ENCODE data around the gene ACAA1.

ACAA1 gene

DNA sequence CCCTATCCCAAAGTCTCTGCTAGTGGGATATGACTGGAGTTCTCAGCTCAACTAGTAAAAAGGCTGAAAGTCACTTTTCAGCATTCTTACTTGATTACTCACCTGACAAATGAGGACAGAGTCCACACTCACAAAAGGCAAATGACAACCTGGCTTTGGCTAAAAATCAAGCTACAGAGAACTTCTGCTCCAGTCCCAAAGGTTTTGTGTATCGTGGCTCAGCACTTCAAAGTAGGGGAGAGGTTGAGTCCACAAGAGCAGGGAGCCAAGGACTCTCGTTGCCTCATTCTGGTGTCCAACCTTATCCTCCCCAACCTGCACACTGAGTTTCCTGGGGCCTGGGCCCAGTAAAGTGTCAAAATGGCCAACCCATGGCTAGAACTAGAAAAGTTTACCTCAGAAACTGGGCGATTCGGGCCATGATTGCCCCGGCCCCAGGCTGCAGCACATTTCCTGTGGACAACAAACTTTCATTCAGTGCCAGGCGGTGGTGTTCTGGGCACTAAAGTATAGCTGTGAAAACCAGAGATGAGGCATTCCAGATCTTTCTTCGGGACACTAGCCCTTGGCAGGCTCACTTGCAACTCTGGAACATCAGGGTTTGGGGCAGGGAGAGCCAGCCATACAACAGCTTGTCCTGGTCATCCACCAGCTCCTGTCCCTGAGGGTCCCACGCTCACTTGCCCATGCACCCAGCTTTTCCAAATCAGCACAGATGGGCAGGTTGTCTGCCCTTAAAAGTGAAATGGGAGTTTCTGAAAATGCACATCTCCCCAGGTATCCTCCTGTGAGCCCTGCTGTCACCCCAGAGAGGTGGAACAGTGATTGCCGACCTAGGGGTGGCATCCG is 3.1 kb downstream of the ACAA1 start:
- no peak overlapping the region for H3K4me3 ChIP-seq (ENCODE audit: low read length)
- TF ChIP-seq ZNF274 (IDR thresholded peaks at IDR 0.05; ENCODE audit: low read depth, low read length) = no peak

DNA sequence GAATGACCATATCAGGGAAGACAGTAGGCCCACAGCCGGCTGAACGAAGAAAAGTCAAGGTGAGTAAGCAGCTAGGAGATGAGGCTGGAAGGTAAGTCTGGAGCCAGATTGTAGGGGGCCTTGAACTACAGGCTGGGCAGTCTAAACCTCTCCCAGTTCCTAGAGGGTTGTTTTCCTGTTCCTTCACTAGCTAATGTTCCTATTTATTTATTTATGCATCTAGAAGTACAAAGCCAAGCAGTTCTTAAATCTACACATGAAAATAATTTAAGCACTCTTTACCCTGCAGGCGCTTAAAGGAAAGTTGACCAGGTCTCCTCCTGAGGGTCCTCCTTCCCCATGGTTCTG is 3.7 kb downstream of the ACAA1 start:
- no peak overlapping the region for H3K4me3 ChIP-seq (ENCODE audit: low read length)
- no peak for TF ChIP-seq ZNF274 (IDR thresholded peaks at IDR 0.05; ENCODE audit: low read depth, low read length)

DNA sequence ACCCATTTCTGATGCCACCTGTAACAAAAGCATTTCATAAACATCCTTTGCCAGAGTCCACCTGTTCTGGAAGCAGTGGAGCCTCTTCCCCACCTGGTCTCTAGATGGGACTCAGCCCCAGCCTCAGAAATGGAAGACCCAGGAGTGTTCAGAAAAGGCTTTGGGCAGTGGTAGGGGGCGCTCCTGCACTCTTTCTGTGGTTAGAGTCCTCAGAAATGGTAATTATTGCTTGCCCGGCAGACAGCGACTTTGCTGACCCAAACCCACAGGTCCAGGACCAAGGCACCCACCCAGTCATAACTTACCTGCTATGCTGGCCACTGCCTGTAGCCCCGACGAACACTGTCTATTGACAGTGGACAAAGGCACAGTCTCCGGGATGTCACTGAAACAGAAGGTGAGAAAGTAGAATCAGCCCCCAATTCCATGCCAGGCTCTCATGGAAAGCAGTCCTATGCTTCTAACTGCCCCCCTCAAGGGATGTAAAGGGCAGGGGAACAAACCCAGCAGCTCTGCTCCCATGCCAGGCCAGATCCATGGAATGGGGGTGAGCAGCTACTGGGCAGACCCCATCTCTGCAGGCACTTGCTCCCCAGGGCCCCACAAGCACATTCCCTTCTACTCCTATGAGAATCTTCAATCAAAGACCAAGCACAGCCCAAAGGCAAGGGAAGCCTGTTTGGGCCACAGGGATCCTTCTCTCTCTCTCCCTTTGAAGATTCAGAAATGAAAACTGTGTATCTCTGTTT is 5.1 kb downstream of the ACAA1 start:
- TF ChIP-seq ZNF274 (IDR thresholded peaks at IDR 0.05; ENCODE audit: low read depth, low read length) = no peak
- H3K4me3 ChIP-seq (ENCODE audit: low read length) = no peak overlapping the region

DNA sequence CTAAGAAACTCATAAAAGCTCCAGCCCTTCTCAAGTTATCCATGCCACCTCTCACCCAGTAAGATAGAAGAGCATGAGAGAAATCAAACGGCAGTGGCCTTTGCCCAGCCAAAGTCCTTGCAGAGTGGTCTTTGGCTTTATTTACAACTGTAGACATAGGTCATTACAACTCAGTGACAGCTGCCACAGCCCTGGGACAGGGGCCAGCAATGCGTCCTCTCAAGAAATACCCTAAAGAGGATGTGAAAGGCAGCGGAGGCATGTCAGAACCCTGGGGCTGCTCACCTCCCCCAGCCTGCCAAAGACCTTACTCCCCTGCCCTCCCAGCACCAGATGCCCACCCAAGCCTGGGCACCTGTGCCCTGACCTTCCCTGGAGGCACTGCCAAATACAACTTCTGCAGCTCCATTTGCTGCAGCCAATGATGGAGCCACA is 6.3 kb downstream of the ACAA1 start:
- no peak for TF ChIP-seq ZNF274 (IDR thresholded peaks at IDR 0.05; ENCODE audit: low read depth, low read length)

DNA sequence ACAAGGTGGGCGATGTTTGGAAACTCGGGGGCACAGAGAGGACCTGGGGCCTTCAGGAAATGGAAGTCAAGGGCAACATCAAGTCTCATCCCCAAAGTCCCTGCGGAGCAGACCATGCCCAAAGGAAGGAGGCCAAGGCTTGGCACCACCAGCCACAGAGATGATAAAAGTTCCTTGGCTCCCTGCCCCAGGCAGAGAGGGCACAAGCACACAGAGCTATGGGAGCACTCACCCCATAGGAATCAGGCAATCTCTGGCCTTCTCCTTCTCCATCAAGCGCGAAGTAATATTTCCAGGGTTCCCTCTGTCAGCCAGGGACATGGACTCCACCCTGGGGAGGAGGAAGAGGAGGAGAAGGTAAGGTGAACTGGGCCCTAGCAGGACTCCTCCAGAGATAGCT is 7.9 kb downstream of the ACAA1 start:
- TF ChIP-seq ZNF274 (IDR thresholded peaks at IDR 0.05; ENCODE audit: low read depth, low read length) = no peak
- no peak overlapping the region for H3K4me3 ChIP-seq (ENCODE audit: low read length)

More for the DNA sequence above, 6.3 kb downstream of the ACAA1 start:
- no peak overlapping the region for H3K4me3 ChIP-seq (ENCODE audit: low read length)

DNA sequence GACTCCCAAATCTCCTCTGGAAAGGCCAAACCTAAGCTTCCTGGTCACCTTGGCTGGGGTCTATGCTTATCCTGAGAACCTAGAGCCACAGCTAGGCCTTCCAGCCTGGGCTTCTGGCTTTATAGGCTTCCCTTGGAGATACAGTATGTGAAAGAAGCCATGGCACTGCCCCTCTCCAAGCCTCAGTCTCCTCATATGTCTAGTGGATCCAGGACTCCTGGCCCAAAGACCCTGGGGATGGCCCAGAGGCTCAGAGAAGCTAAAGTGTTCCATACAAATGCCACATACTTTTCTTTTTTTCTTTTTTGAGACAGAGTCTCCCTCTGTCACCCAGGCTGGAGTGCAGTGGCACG is 8.6 kb downstream of the ACAA1 start:
- H3K4me3 ChIP-seq (ENCODE audit: low read length) = no peak overlapping the region
- no peak for TF ChIP-seq ZNF274 (IDR thresholded peaks at IDR 0.05; ENCODE audit: low read depth, low read length)

DNA sequence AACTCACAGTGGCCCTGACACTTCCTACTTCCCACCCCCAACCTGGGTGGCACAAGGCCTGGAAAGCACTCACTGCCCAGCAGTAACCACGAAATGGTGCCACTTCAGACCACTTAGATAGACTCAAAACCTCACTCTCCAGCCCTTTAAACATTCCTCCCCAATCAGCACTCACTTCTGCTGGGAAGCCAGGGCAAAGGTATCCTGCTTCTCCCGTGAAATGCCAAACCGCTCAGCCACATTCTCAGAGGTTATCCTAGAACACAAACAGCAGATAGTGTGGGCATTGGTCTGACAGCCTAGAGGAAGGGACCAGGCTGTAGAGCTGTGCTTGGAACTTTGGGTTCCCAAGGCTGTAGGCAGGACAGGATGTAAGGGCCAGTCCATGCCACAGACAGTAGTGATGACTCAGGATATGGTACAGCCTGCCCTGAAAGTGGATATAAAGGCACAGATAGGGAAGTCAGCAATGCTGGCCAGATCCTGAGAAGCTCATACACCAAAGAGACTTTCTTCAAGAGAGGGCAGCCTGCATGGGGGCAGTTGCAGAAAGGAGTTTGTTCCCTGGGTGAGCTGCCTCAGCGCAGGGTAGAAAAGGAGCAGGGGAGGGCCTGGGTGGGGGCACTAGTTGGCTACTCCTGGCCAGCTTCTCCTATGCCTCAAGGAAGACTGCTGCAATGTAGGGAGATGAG is 9.2 kb downstream of the ACAA1 start:
- no peak overlapping the region for H3K4me3 ChIP-seq (ENCODE audit: low read length)
- no peak for TF ChIP-seq ZNF274 (IDR thresholded peaks at IDR 0.05; ENCODE audit: low read depth, low read length)

DNA sequence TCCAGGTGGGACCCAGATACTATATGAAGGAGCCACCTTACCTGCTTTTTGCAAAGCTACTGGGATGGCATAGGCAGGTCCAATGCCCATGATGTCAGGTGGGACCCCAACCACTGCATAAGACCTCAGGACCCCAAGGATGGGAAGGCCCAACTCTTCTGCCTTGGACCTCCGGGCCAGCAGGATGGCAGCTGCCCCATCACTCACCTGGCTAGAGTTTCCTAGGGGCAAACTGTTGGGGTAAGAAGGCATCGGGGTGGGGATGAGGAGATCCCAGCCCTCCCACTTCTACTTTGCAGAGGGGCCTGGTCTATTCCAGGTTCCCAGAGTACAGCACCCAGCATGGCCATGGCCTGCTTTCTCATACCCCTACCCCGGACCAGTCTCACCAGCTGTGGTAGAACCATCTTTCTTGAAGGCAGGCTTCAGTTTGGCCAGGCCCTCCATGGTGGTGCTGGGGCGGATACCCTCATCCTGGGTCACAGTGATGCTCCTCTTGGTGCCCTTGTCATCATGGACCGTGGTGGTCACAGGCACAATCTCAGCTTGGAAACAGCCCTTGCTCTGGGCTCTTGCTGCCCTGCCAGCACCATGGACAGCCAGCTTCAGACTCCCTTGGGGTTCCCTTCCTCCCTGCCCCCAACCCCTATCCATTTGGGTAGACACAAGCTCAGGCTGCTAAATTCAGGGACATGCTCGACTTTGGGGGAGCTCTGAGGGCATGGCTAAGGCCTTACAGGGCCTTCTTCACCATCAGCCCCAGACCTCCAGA is 10.6 kb downstream of the ACAA1 start:
- H3K4me3 ChIP-seq (ENCODE audit: low read length) = no peak overlapping the region
- TF ChIP-seq ZNF274 (IDR thresholded peaks at IDR 0.05; ENCODE audit: low read depth, low read length) = no peak

DNA sequence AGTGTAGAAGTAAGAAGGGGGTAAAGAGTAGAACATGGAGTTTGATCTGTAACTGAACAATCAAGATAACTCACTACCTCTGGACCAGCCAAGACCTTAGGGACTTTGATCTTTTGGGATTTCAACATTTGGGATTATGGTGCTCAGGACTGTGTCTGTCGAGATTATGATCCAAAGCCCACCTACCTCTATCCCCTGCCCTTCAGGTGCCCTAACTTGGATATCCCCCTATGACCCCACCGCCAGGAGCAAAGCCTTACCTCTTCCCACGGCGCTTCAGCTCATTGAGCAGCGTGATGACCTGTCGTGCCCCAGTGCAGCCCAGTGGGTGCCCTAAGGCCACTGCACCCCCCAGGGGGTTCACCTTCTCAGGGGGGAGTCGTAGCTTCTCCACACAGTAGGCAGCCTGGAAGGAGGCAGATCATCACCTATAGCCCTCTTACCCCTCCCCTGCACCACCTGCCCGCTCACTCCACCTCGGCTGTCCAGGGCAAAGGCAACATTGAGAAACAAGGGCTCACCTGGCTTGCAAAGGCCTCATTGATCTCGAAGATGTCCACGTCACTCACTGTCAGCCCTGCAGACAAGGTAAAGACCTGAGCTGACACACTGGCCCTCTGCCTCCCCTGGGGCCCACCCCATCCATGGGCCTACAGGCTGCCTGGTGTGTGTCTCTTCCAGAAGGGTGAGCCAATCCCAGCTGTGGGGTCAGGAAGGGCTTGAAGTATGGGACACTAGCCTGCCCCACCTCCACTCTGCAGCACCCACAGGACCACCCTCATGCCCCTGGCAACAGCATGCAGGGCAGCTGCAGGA is 11.4 kb downstream of the ACAA1 start:
- TF ChIP-seq ZNF274 (IDR thresholded peaks at IDR 0.05; ENCODE audit: low read depth, low read length) = no peak
- H3K4me3 ChIP-seq (ENCODE audit: low read length) = no peak overlapping the region

DNA sequence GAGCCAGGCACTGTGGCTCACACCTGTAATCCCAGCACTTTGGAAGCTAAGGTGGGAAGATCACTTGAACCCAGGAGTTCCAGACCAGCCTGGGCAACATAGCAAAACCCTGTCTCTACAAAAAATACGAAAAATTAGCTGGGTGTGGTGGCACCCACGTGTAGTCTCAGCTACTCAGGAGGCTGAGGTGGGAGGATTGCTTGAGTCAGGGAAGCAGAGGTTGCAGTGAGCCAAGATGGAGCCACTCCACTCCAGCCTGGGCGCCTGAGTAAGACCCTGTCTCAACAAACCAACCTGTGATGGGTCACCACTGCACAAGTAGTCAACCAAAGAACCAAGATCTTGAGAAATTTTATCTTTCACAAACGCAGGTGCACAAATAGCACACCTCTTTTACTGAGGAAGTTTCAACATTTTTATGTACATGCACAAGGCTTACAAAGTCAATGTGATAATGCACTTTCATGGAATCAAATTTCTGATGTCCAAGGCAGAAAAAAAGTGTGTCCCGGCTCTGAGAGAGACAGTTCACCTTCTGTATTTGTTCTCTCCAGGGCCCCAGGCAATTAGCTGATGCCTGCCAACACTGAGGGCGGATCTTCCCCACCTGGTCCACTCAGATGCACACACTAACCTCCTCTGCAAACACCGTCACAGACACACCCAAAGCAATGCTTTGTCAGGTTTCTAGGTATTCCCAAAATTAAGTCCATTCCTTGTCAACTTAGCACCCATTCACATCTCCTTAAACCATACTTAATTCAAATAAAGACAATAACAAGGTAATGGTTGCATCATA is 12.4 kb downstream of the ACAA1 start:
- H3K4me3 ChIP-seq (ENCODE audit: low read length) = no peak overlapping the region
- no peak for TF ChIP-seq ZNF274 (IDR thresholded peaks at IDR 0.05; ENCODE audit: low read depth, low read length)

DNA sequence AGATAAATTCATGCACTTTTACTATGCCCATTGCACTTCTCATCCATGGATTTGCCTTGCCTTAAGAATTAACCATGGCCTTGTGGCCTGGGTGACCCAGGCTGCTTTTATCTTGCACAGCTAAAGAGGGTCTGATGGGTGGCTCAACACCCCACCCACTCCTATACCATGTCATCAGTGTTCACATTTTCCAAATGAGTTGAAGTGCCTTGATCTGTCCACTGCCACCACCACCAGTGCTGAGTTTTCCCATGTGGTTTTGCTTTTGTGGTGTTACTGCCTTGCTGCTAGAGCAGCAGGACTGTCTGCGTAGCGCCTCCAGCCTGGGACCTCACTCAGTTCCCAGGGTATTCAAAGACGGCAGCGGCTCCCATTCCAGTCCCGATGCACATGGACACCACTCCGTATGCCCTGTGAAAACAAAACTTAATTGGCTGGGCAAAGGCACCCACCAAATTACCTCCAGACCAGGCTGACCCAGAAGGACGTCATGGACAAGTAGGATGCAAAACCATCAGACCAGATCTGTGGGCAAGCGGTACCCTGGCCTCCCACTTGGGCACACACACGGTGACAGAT is 14.1 kb downstream of the ACAA1 start:
- TF ChIP-seq ZNF274 (IDR thresholded peaks at IDR 0.05; ENCODE audit: low read depth, low read length) = no peak
- H3K4me3 ChIP-seq (ENCODE audit: low read length) = no peak overlapping the region

DNA sequence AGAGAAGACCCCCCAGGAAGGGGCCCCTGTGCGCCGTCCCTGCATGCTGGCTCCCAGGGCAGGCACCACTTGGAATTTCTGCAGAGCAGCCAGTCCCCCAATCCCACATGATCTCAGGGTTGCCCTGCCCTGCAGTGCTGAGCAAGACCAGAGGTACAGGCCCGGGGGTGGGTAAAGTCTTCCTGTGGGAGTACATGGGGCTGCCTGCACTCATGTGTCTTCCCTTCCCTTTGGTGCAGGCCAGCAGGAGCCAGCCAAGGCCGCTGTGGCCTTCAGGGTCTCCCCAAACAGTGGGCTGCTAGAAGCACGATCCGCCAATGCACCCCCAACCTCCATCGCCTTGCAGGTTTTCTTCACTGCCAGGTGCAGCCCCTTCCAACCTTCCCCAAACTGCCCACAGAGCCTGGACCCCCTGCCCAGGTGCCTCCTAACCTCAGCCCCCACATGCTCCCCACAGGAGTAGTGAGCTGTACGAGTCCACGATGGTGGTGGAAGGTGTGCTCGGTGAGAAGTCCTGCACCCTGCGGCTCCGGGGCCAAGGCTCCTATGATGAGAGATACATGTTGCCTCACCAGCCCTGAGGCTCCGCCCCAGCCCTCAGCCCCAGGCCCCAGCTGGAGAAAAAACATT is 15.0 kb downstream of the ACAA1 start:
- TF ChIP-seq ZNF274 (IDR thresholded peaks at IDR 0.05; ENCODE audit: low read depth, low read length) = no peak

More for the DNA sequence above, 15.0 kb downstream of the ACAA1 start:
- no peak overlapping the region for H3K4me3 ChIP-seq (ENCODE audit: low read length)
